ENCODE data around the gene OR5K2.

Gene OR5K2

GRCh38 chr3:98522544-98523281 is 25.2 kb downstream of the OR5K2 start, which contains the start of gene CLDND1:
CLDND1 (minus strand) TSS chr3:98522902; CDS start chr3:98521424, 1,478 bp downstream.
- DNase-seq (ENCODE audit: low read depth): peak; percentile 94

- no peak for DNase-seq (ENCODE audit: low read depth)
Measured at GRCh38 chr3:98525494-98525893, 28.0 kb downstream of the OR5K2 start.

GRCh38 chr3:98528474-98529346 is 31.2 kb downstream of the OR5K2 start:
- no peak for DNase-seq (ENCODE audit: low read depth)

GRCh38 chr3:98529856-98530459 is 32.5 kb downstream of the OR5K2 start:
- no peak for DNase-seq (ENCODE audit: low read depth)

GRCh38 chr3:98530676-98531075 is 33.2 kb downstream of the OR5K2 start:
- DNase-seq (ENCODE audit: low read depth): no peak

GRCh38 chr3:98531622-98532274 is 34.3 kb downstream of the OR5K2 start, which contains the start of gene GPR15:
GPR15 (plus strand) TSS chr3:98531978; CDS start chr3:98532034, 56 bp downstream.
- DNase-seq (ENCODE audit: low read depth): no peak

- DNase-seq (ENCODE audit: low read depth): no peak
Measured at GRCh38 chr3:98532275-98532637, 34.8 kb downstream of the OR5K2 start.

- DNase-seq (ENCODE audit: low read depth): no peak
Measured at GRCh38 chr3:98532709-98533571, 35.5 kb downstream of the OR5K2 start.

GRCh38 chr3:98534168-98534567 is 36.7 kb downstream of the OR5K2 start:
- DNase-seq (ENCODE audit: low read depth): no peak

GRCh38 chr3:98534734-98535133 is 37.3 kb downstream of the OR5K2 start:
- no peak for DNase-seq (ENCODE audit: low read depth)

GRCh38 chr3:98536456-98537017 is 39.1 kb downstream of the OR5K2 start:
- DNase-seq (ENCODE audit: low read depth): no peak

- DNase-seq (ENCODE audit: low read depth): no peak
Measured at GRCh38 chr3:98540346-98540745, 42.9 kb downstream of the OR5K2 start.

GRCh38 chr3:98541695-98542094 is 44.2 kb downstream of the OR5K2 start:
- DNase-seq (ENCODE audit: low read depth): no peak

GRCh38 chr3:98542623-98543022 is 45.1 kb downstream of the OR5K2 start:
- no peak for DNase-seq (ENCODE audit: low read depth)

GRCh38 chr3:98545940-98546339 is 48.5 kb downstream of the OR5K2 start:
- no peak for DNase-seq (ENCODE audit: low read depth)

All from stimulated activated CD8-positive, alpha-beta memory T cell treated with anti-CD3 and anti-CD28 coated beads, Interleukin-4, amount 100 ng/mL, for 24 hours (primary cell).